Measurements from ENCODE around the gene TXK.

DNA sequence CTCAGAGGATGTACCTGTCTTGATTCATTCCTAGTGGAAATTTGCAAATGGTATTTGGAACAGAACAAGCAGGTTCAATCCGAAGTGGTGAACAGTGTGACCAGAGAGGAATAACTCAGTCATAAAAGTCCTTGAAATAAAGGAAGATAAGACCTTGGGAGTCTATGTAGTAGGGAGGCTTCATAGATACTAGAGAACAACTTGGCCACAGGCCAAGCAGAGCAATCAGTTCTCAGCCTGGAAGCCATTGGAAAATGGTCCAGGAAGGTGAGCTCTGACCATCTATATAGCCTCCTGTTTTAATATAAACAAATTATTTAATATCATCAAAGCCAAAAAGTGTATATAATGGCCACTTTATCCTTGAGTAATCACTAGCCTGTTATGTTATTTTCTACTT lies 11.3 kb downstream of the TXK start:
- TF ChIP-seq, protein P1, sequence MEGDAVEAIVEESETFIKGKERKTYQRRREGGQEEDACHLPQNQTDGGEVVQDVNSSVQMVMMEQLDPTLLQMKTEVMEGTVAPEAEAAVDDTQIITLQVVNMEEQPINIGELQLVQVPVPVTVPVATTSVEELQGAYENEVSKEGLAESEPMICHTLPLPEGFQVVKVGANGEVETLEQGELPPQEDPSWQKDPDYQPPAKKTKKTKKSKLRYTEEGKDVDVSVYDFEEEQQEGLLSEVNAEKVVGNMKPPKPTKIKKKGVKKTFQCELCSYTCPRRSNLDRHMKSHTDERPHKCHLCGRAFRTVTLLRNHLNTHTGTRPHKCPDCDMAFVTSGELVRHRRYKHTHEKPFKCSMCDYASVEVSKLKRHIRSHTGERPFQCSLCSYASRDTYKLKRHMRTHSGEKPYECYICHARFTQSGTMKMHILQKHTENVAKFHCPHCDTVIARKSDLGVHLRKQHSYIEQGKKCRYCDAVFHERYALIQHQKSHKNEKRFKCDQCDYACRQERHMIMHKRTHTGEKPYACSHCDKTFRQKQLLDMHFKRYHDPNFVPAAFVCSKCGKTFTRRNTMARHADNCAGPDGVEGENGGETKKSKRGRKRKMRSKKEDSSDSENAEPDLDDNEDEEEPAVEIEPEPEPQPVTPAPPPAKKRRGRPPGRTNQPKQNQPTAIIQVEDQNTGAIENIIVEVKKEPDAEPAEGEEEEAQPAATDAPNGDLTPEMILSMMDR (IDR thresholded peaks at IDR 0.05), result no peak
- no peak for TF ChIP-seq POLR2A (IDR thresholded peaks at IDR 0.05)
